Breast epithelium (tissue), 4 donors: ENCODE data around the gene CLRN1. TPM values are rescaled to one million over a fixed set of nuclear protein-coding genes. Genes with fewer than 3 reads are reported as not detected.
"Not testable (repeated sequence)": the region's sequence is repeated elsewhere in the genome, so short reads cannot be mapped to it uniquely, and the experiment has no call there.

ENCODE experiments used
- DNase-seq, 2 donors: peaks; one replicate each; pipeline ENCODE4 v3.0.0-alpha.2; 2019; ENCODE audit warnings: low spot score in 2 of 2
- H3K27ac ChIP-seq, 2 donors: fragments of 200-600 bp; sonication (generic) in 1 of 2; one replicate each; pipeline ENCODE4 v1.5.1; 2016 to 2019; ENCODE audit warnings: mild to moderate bottlenecking in 1 of 2
- H3K27me3 ChIP-seq, 2 donors: fragments of 200-600 bp; sonication (generic) in 1 of 2; one replicate each; pipeline versions ENCODE4 v1.5.1 to v1.6.0; 2017 to 2019; ENCODE audit warnings: control low read depth in 1 of 2, mild to moderate bottlenecking in 1 of 2
- H3K36me3 ChIP-seq: fragments of 200-600 bp; one replicate; pipeline ENCODE4 v1.5.1; 2019
- H3K4me1 ChIP-seq, 2 donors: fragments of 200-600 bp; sonication (generic); one replicate each; pipeline ENCODE4 v1.5.1; 2016 to 2019; ENCODE audit warnings: control low read depth in 1 of 2
- H3K4me3 ChIP-seq, 3 donors: fragments of 200-600 bp; sonication (generic); 1 replicate in 2 of 3; 2 replicates in 1 of 3; pipeline ENCODE4 v1.5.1; 2016 to 2019; ENCODE audit warnings: mild to moderate bottlenecking in 3 of 3, moderate library complexity in 2 of 3
- H3K9me3 ChIP-seq, 2 donors: fragments of 200-600 bp; sonication (generic) in 1 of 2; one replicate each; pipeline ENCODE4 v1.5.1; 2016 to 2019; ENCODE audit warnings: control low read depth in 1 of 2
- POLR2A ChIP-seq: fragments of 450-650 bp; IDR thresholded peaks from one replicate; pipeline ENCODE4 v1.6.1; 2016; ENCODE audit warnings: antibody characterized with exemption, mild to moderate bottlenecking, moderate library complexity
- POLR2AphosphoS5 ChIP-seq, 3 donors: sonication (generic); formaldehyde crosslinking; IDR thresholded peaks; one replicate each; pipeline ENCODE4 v1.6.1; 2017; ENCODE audit warnings: antibody characterized with exemption in 3 of 3
- intact Hi-C: fragments of 100-400 bp; cut with DNase I; formaldehyde crosslinking; loops from one replicate; pipeline ENCODE4 v1.15.1; 2023; ENCODE audit warnings: low total_unique reads
- total RNA-seq, 3 donors: library from RNA; depleted of rRNA; stranded (reverse); fragments of >200 nt; gene quantifications; one replicate each; pipeline ENCODE4 v1.1.0, GENCODE V29; 2016
- TF ChIP-seq, protein P1 (sequence below), 3 donors: fragments of 450-650 bp; IDR thresholded peaks; one replicate each; pipeline ENCODE4 v1.5.1; 2016 to 2017; ENCODE audit warnings: antibody characterized with exemption in 3 of 3, mild to moderate bottlenecking in 3 of 3, moderate library complexity in 3 of 3

CLRN1 gene
- total RNA-seq, 3 donors from 2014 or later: not detected

DNA sequence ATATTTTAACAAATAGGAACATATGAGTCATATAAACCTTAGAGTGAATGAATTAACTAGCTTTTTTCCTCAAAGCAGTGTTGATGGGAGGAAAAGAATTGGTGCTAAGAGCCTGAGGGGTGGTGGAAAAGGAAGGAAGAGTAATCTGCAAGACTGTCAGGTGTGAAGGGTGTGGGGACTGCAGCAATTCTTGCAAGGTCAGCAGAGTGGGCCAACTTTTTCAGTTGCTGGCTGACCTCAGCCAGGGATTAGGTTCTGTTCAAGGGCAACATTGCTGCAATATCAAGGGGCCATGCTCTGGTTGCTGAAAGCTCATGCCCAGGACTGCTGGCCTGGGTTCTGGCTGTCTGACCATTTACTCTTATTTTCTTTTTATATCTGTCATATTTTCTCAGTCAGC lies 23.0 kb upstream of the CLRN1 start:
- TF ChIP-seq POLR2A (no peak), POLR2AphosphoS5 (IDR thresholded peaks at IDR 0.05) (no peak)
- TF ChIP-seq, protein P1, sequence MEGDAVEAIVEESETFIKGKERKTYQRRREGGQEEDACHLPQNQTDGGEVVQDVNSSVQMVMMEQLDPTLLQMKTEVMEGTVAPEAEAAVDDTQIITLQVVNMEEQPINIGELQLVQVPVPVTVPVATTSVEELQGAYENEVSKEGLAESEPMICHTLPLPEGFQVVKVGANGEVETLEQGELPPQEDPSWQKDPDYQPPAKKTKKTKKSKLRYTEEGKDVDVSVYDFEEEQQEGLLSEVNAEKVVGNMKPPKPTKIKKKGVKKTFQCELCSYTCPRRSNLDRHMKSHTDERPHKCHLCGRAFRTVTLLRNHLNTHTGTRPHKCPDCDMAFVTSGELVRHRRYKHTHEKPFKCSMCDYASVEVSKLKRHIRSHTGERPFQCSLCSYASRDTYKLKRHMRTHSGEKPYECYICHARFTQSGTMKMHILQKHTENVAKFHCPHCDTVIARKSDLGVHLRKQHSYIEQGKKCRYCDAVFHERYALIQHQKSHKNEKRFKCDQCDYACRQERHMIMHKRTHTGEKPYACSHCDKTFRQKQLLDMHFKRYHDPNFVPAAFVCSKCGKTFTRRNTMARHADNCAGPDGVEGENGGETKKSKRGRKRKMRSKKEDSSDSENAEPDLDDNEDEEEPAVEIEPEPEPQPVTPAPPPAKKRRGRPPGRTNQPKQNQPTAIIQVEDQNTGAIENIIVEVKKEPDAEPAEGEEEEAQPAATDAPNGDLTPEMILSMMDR (IDR thresholded peaks at IDR 0.05): no peak
- Histone ChIP-seq H3K4me1 (no peaks in the 10 kb centered on the region), H3K27me3 (no peaks in the 10 kb centered on the region), H3K9me3 (no peaks in the 10 kb centered on the region), H3K4me3 (no peak overlapping the region), H3K36me3 (no peaks in the 10 kb centered on the region), H3K27ac (no peak overlapping the region)
- intact Hi-C loops: no loop called here
- DNase-seq: no peak

- no peak overlapping the region for H3K27ac ChIP-seq
- no peaks in the 10 kb centered on the region for H3K9me3 ChIP-seq
- no peak for TF ChIP-seq POLR2AphosphoS5 (IDR thresholded peaks at IDR 0.05)
- TF ChIP-seq POLR2A: no peak
- TF ChIP-seq, protein P1 (IDR thresholded peaks at IDR 0.05): no peak
- H3K36me3 ChIP-seq: no peaks in the 10 kb centered on the region
- no peak overlapping the region for H3K4me3 ChIP-seq
- H3K4me1 ChIP-seq: no peaks in the 10 kb centered on the region
- H3K27me3 ChIP-seq: no peaks in the 10 kb centered on the region
- DNase-seq: no peak
- intact Hi-C loops: no loop called here
Measured at GRCh38 chr3:150989208-150989607, 16.7 kb upstream of the CLRN1 start.

GRCh38 chr3:150988395-150988794 lies 15.9 kb upstream of the CLRN1 start:
- H3K9me3 ChIP-seq, H3K27me3 ChIP-seq, H3K4me3 ChIP-seq, H3K36me3 ChIP-seq, intact Hi-C loops, DNase-seq, H3K4me1 ChIP-seq, H3K27ac ChIP-seq: not testable (repeated sequence)

DNA sequence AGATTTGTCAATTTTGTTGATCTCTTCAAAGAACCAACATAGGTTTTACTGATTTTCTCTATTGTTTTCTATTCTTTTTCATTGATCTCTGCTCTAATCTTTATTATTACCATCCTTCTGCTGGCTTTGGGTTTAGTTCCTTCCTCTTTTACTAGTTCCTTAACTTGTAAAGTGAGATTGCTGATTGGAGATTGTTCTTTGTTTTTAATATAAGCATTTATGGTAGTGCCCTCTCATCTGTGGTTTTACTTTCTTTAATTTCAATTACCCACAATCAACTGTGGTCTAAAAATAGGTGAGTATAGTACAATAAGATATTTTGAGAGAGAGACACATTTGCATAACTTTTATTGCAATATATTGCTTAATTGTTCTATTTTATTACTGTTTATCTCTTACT lies 13.2 kb upstream of the CLRN1 start:
- Histone ChIP-seq H3K36me3 (no peaks in the 10 kb centered on the region), H3K27ac (no peak overlapping the region), H3K27me3 (no peaks in the 10 kb centered on the region), H3K4me3 (no peak overlapping the region), H3K9me3 (no peaks in the 10 kb centered on the region), H3K4me1 (no peaks in the 10 kb centered on the region)
- DNase-seq: no peak
- TF ChIP-seq POLR2AphosphoS5 (IDR thresholded peaks at IDR 0.05): no peak
- no peak for TF ChIP-seq POLR2A
- TF ChIP-seq, protein P1 (IDR thresholded peaks at IDR 0.05): no peak
- intact Hi-C loops: no loop called here

DNA sequence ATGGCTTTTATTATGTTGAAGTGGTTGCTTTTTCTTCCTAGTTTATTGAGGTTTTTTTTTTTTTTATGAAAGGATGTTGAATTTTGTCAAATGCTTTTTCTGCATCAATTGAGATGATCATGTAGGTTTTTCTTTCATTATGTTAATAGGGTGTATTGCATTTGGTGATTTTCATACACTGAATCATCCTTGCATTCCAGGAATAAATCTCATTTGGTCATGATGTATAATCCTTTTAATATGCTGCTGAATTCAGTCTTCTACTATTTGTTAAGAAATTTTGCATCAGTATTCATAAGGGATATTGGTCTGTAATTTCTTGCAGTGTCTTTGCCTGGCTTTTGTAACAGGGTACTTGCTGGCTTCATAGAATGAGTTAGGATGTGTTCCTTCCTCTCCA lies 11.5 kb upstream of the CLRN1 start:
- Histone ChIP-seq H3K36me3 (no peaks in the 10 kb centered on the region), H3K4me3 (no peak overlapping the region), H3K27me3 (no peaks in the 10 kb centered on the region), H3K27ac (no peak overlapping the region), H3K4me1 (no peaks in the 10 kb centered on the region), H3K9me3 (no peaks in the 10 kb centered on the region)
- intact Hi-C loops: no loop called here
- no peak for DNase-seq
- TF ChIP-seq, protein P1 (IDR thresholded peaks at IDR 0.05): no peak
- TF ChIP-seq POLR2AphosphoS5 (IDR thresholded peaks at IDR 0.05): no peak
- no peak for TF ChIP-seq POLR2A

- intact Hi-C loops: no loop called here
- Histone ChIP-seq H3K27me3 (no peaks in the 10 kb centered on the region), H3K4me3 (no peak overlapping the region), H3K9me3 (no peaks in the 10 kb centered on the region), H3K36me3 (no peaks in the 10 kb centered on the region), H3K4me1 (no peaks in the 10 kb centered on the region), H3K27ac (no peak overlapping the region)
- TF ChIP-seq, protein P1 (IDR thresholded peaks at IDR 0.05): no peak
- no peak for TF ChIP-seq POLR2A
- DNase-seq: no peak
Measured at GRCh38 chr3:150978566-150979148, 6.1 kb upstream of the CLRN1 start.
